Gastroesophageal sphincter (tissue), 3 donors: Measurements from ENCODE around the gene PPP5C.

Experiments
- POLR2A ChIP-seq, 2 donors: fragments of 450-650 bp; IDR thresholded peaks; one replicate each; pipeline ENCODE4 v1.6.1; 2017; ENCODE audit warnings: antibody characterized with exemption in 2 of 2, mild to moderate bottlenecking in 2 of 2, moderate library complexity in 1 of 2
- TF ChIP-seq, protein P1 (sequence below), 4 experiments: fragments of 200-600 bp in 2 of 4; fragments of 450-650 bp in 2 of 4; sonication (generic) in 1 of 4; IDR thresholded peaks; one replicate each; pipeline ENCODE4 v1.5.1; 2017 to 2019; ENCODE audit warnings: antibody characterized with exemption in 4 of 4, mild to moderate bottlenecking in 2 of 4, moderate library complexity in 2 of 4

DNA sequence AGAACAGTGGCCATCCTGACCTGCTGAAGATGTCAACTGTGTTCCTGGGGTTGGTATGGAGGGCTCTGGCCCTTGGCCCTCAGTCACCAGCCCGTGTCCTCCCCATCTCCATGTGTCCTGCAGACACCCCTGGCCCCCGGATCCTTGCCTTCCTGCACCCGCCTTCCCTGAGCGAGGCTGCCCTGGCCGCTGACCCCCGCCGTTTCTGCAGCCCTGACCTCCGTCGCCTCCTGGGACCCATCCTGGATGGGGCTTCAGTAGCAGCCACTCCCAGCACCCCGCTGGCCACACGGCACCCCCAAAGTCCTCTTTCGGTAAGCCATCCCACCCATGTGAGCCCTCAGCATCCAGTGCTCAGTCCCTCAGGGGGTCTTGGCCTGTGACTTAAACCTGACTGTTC lies 25.2 kb upstream of the PPP5C start:
- no peak for TF ChIP-seq POLR2A (IDR thresholded peaks at IDR 0.05)
- TF ChIP-seq, protein P1, sequence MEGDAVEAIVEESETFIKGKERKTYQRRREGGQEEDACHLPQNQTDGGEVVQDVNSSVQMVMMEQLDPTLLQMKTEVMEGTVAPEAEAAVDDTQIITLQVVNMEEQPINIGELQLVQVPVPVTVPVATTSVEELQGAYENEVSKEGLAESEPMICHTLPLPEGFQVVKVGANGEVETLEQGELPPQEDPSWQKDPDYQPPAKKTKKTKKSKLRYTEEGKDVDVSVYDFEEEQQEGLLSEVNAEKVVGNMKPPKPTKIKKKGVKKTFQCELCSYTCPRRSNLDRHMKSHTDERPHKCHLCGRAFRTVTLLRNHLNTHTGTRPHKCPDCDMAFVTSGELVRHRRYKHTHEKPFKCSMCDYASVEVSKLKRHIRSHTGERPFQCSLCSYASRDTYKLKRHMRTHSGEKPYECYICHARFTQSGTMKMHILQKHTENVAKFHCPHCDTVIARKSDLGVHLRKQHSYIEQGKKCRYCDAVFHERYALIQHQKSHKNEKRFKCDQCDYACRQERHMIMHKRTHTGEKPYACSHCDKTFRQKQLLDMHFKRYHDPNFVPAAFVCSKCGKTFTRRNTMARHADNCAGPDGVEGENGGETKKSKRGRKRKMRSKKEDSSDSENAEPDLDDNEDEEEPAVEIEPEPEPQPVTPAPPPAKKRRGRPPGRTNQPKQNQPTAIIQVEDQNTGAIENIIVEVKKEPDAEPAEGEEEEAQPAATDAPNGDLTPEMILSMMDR (IDR thresholded peaks at IDR 0.05), result no peak
